ENCODE results near the gene PCYOX1L.

- TF ChIP-seq CTCF (IDR thresholded peaks at IDR 0.05; ENCODE audit: poor library complexity, severe bottlenecking) (peak; percentile 59), EZH2 (IDR thresholded peaks at IDR 0.05; ENCODE audit: borderline replicate concordance, insufficient read depth, low read length, poor library complexity, severe bottlenecking) (no peak), POLR2AphosphoS5 (IDR thresholded peaks at IDR 0.05) (no peak), RAD21 (conservative IDR thresholded peaks at IDR 0.05) (peak; percentile 34), EP300 (conservative IDR thresholded peaks at IDR 0.05; ENCODE audit: poor library complexity, severe bottlenecking) (no peak), REST (IDR thresholded peaks at IDR 0.05; ENCODE audit: borderline replicate concordance) (no peak)
These were observed 24.1 kb downstream of the PCYOX1L start for GRCh38 chr5:149381986-149382338.

Data from neural cell (in vitro differentiated cells).